Parathyroid adenoma (tissue), 2 donors: ENCODE data around the gene C4orf50.

ENCODE experiments used
- H2AFZ ChIP-seq: fragments of 300-600 bp; sonication (generic); one replicate; pipeline ENCODE4 v1.7.0; 2017; ENCODE audit warnings: antibody characterized with exemption, mild to moderate bottlenecking
- H3K27ac ChIP-seq: fragments of 300-600 bp; sonication (generic); one replicate; pipeline ENCODE4 v1.7.0; 2017
- H3K27me3 ChIP-seq: fragments of 300-600 bp; sonication (generic); one replicate; pipeline ENCODE4 v1.7.0; 2017; ENCODE audit warnings: low read length; ENCODE audit not compliant: control insufficient read depth, insufficient read depth
- H3K36me3 ChIP-seq: fragments of 300-600 bp; sonication (generic); one replicate; pipeline ENCODE4 v1.7.0; 2017; ENCODE audit warnings: low read length; ENCODE audit not compliant: control insufficient read depth, insufficient read depth
- H3K4me1 ChIP-seq: fragments of 300-600 bp; sonication (generic); one replicate; pipeline ENCODE4 v1.7.0; 2017; ENCODE audit warnings: control low read depth
- H3K4me2 ChIP-seq: fragments of 300-600 bp; sonication (generic); one replicate; pipeline ENCODE4 v1.7.0; 2017; ENCODE audit warnings: low read length
- H3K4me3 ChIP-seq: fragments of 300-600 bp; sonication (generic); one replicate; pipeline ENCODE4 v1.7.0; 2017; ENCODE audit warnings: low read depth, low read length
- H3K79me2 ChIP-seq: fragments of 300-600 bp; sonication (generic); one replicate; pipeline ENCODE4 v1.7.0; 2017; ENCODE audit warnings: control low read depth
- H3K9ac ChIP-seq: fragments of 300-600 bp; sonication (generic); one replicate; pipeline ENCODE4 v1.7.0; 2017; ENCODE audit warnings: mild to moderate bottlenecking
- H3K9me3 ChIP-seq: fragments of 300-600 bp; sonication (generic); one replicate; pipeline ENCODE4 v1.7.0; 2017; ENCODE audit warnings: low read length; ENCODE audit not compliant: control insufficient read depth
- CTCF ChIP-seq: fragments of 300-600 bp; sonication (generic); IDR thresholded peaks from one replicate; pipeline ENCODE4 v1.7.0; 2017; ENCODE audit warnings: antibody characterized with exemption, mild to moderate bottlenecking
- donor health status: primary hyperparathyroidism.

C4orf50 gene

GRCh38 chr4:5869966-5870619, 148.1 kb downstream of the C4orf50 start:
- TF ChIP-seq CTCF, result no peak
- Histone ChIP-seq H3K27ac (no peak overlapping the region), H3K4me3 (no peak overlapping the region), H3K27me3 (no peaks in the 10 kb centered on the region), H3K4me2 (no peak overlapping the region), H3K9me3 (no peaks in the 10 kb centered on the region), H3K4me1 (no peaks in the 10 kb centered on the region), H3K79me2 (no peaks in the 10 kb centered on the region), H3K9ac (no peak overlapping the region), H3K36me3 (no peaks in the 10 kb centered on the region), H2AFZ (no peak overlapping the region)

- H3K9ac ChIP-seq, result no peak overlapping the region
- TF ChIP-seq CTCF, result no peak
- H3K79me2 ChIP-seq, result no peaks in the 10 kb centered on the region
- no peak overlapping the region for H3K4me3 ChIP-seq
- H3K4me1 ChIP-seq, result no peaks in the 10 kb centered on the region
- no peaks in the 10 kb centered on the region for H3K9me3 ChIP-seq
- no peak overlapping the region for H2AFZ ChIP-seq
- H3K27ac ChIP-seq, result no peak overlapping the region
- no peaks in the 10 kb centered on the region for H3K36me3 ChIP-seq
- H3K4me2 ChIP-seq, result no peak overlapping the region
- H3K27me3 ChIP-seq, result no peaks in the 10 kb centered on the region
Observed at GRCh38 chr4:5867866-5868265, 150.4 kb downstream of the C4orf50 start.

- no peaks in the 10 kb centered on the region for H3K9me3 ChIP-seq
- H3K27ac ChIP-seq, result no peak overlapping the region
- no peak overlapping the region for H2AFZ ChIP-seq
- H3K4me1 ChIP-seq, result no peaks in the 10 kb centered on the region
- H3K9ac ChIP-seq, result no peak overlapping the region
- no peaks in the 10 kb centered on the region for H3K27me3 ChIP-seq
- no peak overlapping the region for H3K4me3 ChIP-seq
- H3K36me3 ChIP-seq, result no peaks in the 10 kb centered on the region
- no peak for TF ChIP-seq CTCF
- no peaks in the 10 kb centered on the region for H3K79me2 ChIP-seq
- no peak overlapping the region for H3K4me2 ChIP-seq
Observed at GRCh38 chr4:5866841-5867813, 151.1 kb downstream of the C4orf50 start.

- Histone ChIP-seq H3K4me2 (no peak overlapping the region), H3K4me1 (no peaks in the 10 kb centered on the region), H3K9me3 (no peaks in the 10 kb centered on the region), H3K79me2 (no peaks in the 10 kb centered on the region), H3K4me3 (no peak overlapping the region), H3K27me3 (no peaks in the 10 kb centered on the region), H3K9ac (no peak overlapping the region), H3K36me3 (no peaks in the 10 kb centered on the region), H2AFZ (no peak overlapping the region), H3K27ac (no peak overlapping the region)
- TF ChIP-seq CTCF, result no peak
Observed at GRCh38 chr4:5865896-5866599, 152.2 kb downstream of the C4orf50 start.
